GM18907 (cell line): ENCODE data around the gene PRELID1.

ENCODE experiments used
- ATAC-seq: cut with Tn5 transposase; IDR thresholded peaks from one replicate; pipeline ENCODE4 v1.9.1; 2021; ENCODE audit warnings: mild to moderate bottlenecking, moderate library complexity; ENCODE audit not compliant: unreplicated experiment

Gene PRELID1

DNA sequence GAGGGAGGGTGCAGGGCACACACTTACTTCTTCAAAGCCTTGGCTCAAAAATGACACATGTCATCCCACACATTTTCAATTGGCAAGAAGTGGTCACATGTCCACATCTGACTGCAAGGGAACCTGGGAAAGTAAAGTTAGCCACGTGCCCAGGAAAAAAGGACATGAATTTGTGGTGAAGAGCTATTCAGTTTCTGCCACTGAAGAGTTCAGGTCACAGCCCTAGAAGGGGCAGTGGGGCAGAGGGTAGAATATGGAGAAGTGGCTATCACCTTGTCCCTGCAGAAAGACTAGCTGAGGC is 52.2 kb downstream of the PRELID1 start:
- ATAC-seq = no peak
